ENCODE data around the gene TNS3. TPM values are rescaled to one million over a fixed set of nuclear protein-coding genes. Genes with fewer than 3 reads are reported as not detected.

The TNS3 gene
- total and polyA plus RNA-seq, 5 donors from 2014 or later, result 1.4 TPM; not detected in 4

DNA sequence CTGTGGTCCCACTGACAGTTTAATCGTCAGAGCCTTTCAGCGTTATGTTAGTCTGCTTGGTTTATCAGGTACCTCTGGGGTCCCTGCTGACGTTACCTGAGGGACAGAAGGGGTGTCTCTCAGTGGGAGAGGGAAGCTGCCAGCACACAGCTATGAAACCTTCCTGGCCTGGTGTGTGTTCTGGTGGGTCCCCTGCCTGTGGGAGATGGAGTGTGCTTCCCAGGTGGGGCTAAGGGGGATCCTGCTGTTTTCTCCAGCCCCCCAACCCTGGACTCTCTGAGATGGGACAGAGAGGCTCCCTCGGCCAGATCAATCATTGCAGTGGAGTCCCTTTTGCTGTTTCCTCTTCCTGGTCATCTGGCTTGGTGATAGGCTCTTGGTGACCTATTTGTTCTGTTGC is 308.8 kb downstream of the TNS3 start:
- H3K36me3 ChIP-seq (ENCODE audit: control insufficient read depth, insufficient read depth, low read length), result no peaks in the 10 kb centered on the region
- Mint-ChIP-seq H3K27ac (no peak overlapping the region), H3K4me3 (no peak overlapping the region), H3K27me3 (no peaks in the 10 kb centered on the region), H3K4me1 (no peaks in the 10 kb centered on the region), H3K9me3 (peaks cover 0 to 5% (median 3%) of the 10 kb centered on the region in 7 donors), H3K36me3 (no peaks in the 10 kb centered on the region)
- H3K4me3 ChIP-seq (ENCODE audit: low read depth, low read length), result no peak overlapping the region
- H3K27me3 ChIP-seq (ENCODE audit: control insufficient read depth, insufficient read depth, low read length), result no peaks in the 10 kb centered on the region
- H3K27ac ChIP-seq (ENCODE audit: insufficient read depth, low read length, poor library complexity, severe bottlenecking), result no peak overlapping the region
- H3K4me1 ChIP-seq (ENCODE audit: control insufficient read depth, insufficient read depth, low read length, poor library complexity, severe bottlenecking), result no peaks in the 10 kb centered on the region
- ATAC-seq (ENCODE audit: low read depth in 2 of 2) (no peak), DNase-seq (no peak)
- no peaks in the 10 kb centered on the region for H3K9me3 ChIP-seq (ENCODE audit: control insufficient read depth in 2 of 2, low read length in 2 of 2)

DNA sequence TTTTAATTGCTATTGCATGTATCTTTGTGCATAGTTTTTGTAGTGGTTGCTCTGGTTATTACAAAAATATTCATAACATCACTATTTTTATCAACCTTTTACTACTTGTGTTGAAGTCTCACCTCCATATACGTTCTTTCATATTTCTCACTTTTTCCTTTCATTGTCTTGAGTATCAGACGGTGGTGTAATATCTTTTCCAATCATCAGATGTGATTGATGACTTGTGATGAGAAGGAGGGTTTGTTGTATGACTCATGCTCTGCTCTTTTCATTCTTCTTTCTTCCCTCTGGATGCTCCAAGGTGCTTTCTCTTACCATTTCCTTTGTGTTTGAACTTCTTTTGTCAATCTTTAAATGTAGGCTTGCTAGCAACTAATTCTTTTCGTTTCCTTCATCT is 310.2 kb downstream of the TNS3 start:
- Histone ChIP-seq H3K9me3 (ENCODE audit: control insufficient read depth in 2 of 2, low read length in 2 of 2) (no peaks in the 10 kb centered on the region), H3K4me3 (ENCODE audit: low read depth, low read length) (no peak overlapping the region), H3K27ac (ENCODE audit: insufficient read depth, low read length, poor library complexity, severe bottlenecking) (no peak overlapping the region), H3K27me3 (ENCODE audit: control insufficient read depth, insufficient read depth, low read length) (no peaks in the 10 kb centered on the region), H3K36me3 (ENCODE audit: control insufficient read depth, insufficient read depth, low read length) (no peaks in the 10 kb centered on the region), H3K4me1 (ENCODE audit: control insufficient read depth, insufficient read depth, low read length, poor library complexity, severe bottlenecking) (no peaks in the 10 kb centered on the region)
- H3K4me3 Mint-ChIP-seq, result no peak overlapping the region
- H3K27ac Mint-ChIP-seq, result no peak overlapping the region
- no peaks in the 10 kb centered on the region for H3K27me3 Mint-ChIP-seq
- H3K9me3 Mint-ChIP-seq, result peaks cover 0 to 5% (median 3%) of the 10 kb centered on the region in 7 donors
- DNase-seq (no peak), ATAC-seq (ENCODE audit: low read depth in 2 of 2) (no peak)
- H3K4me1 Mint-ChIP-seq, result no peaks in the 10 kb centered on the region
- H3K36me3 Mint-ChIP-seq, result no peaks in the 10 kb centered on the region

DNA sequence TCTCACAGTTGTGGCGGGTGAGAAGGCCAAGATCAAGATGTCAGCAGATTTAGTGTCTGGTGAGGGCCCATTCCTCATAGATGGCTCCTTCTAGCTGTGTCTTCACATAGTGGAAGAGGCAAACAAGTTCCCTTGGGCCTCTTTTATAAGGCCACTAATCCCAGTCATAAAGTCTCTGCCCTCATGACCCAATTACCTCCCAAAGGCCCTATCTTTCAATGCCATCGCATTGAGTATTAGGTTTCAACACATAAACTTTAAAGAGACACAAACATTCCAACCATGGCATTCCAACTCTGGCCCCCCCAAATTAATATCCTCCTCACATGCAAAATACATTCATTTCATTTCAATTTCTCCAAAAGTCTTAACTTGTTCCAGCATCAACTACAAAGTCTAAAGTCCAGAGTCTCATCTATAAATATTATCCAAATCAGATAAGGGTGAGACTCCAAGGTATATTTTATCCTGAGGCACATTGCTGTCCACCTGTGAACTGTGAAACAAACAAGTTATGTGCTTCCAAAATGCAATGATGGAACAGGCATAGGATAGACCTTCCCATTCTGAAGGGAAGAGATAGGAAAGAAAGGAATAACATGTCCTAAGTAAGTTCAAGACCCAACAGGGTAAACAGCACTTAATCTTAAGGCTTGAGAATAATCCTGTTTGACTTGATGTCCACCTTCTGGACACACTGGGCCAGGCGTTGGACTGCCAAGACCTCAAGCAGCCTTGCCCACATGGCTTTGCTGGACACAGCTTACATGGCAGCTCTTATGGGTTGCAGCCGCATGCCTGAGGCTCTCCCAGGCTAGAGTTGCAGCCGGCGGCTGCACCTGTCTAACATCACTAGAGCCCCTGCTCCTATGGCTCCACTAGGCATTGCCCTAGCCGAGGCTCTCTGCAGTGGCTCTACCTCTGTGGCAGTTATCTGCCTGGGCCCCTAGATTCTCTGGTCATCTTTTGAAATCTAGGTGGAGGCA is 312.8 kb downstream of the TNS3 start:
- H3K27me3 Mint-ChIP-seq, result no peaks in the 10 kb centered on the region
- H3K9me3 Mint-ChIP-seq, result peaks cover 0 to 5% (median 2%) of the 10 kb centered on the region in 7 donors
- no peaks in the 10 kb centered on the region for H3K4me1 Mint-ChIP-seq
- Histone ChIP-seq H3K4me1 (ENCODE audit: control insufficient read depth, insufficient read depth, low read length, poor library complexity, severe bottlenecking) (no peaks in the 10 kb centered on the region), H3K4me3 (ENCODE audit: low read depth, low read length) (no peak overlapping the region), H3K27me3 (ENCODE audit: control insufficient read depth, insufficient read depth, low read length) (no peaks in the 10 kb centered on the region), H3K9me3 (ENCODE audit: control insufficient read depth in 2 of 2, low read length in 2 of 2) (no peaks in the 10 kb centered on the region), H3K36me3 (ENCODE audit: control insufficient read depth, insufficient read depth, low read length) (no peaks in the 10 kb centered on the region), H3K27ac (ENCODE audit: insufficient read depth, low read length, poor library complexity, severe bottlenecking) (no peak overlapping the region)
- H3K27ac Mint-ChIP-seq, result no peak overlapping the region
- no peak overlapping the region for H3K4me3 Mint-ChIP-seq
- no peaks in the 10 kb centered on the region for H3K36me3 Mint-ChIP-seq
- ATAC-seq (ENCODE audit: low read depth in 2 of 2) (no peak), DNase-seq (no peak)

DNA sequence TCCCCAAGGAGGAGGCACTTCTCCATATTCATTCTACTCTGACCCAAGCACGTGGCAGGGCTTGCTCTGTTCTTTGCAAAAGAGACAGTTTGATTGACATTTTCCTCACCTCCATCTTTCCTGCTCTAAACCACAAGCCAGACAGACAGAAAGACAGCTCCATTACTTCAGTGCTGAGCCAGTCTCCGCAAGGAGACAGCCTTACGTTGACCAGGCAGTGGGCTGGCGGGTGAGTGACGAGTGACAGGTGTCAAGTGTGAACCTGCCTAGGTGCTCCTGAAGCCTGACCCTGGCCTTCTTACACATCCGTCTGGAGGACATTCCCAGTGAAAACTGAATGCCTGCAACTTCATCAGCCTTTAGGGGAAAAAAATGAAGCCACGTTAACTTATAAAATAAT is 314.6 kb downstream of the TNS3 start:
- ATAC-seq (ENCODE audit: low read depth in 2 of 2) (no peak), DNase-seq (no peak)
- no peaks in the 10 kb centered on the region for H3K36me3 Mint-ChIP-seq
- H3K9me3 Mint-ChIP-seq, result peaks cover 0 to 5% (median 2%) of the 10 kb centered on the region in 7 donors
- no peaks in the 10 kb centered on the region for H3K36me3 ChIP-seq (ENCODE audit: control insufficient read depth, insufficient read depth, low read length)
- H3K4me1 Mint-ChIP-seq, result no peaks in the 10 kb centered on the region
- no peaks in the 10 kb centered on the region for H3K9me3 ChIP-seq (ENCODE audit: control insufficient read depth in 2 of 2, low read length in 2 of 2)
- H3K4me3 Mint-ChIP-seq, result no peak overlapping the region
- no peak overlapping the region for H3K4me3 ChIP-seq (ENCODE audit: low read depth, low read length)
- H3K27ac Mint-ChIP-seq, result no peak overlapping the region
- no peaks in the 10 kb centered on the region for H3K4me1 ChIP-seq (ENCODE audit: control insufficient read depth, insufficient read depth, low read length, poor library complexity, severe bottlenecking)
- H3K27me3 ChIP-seq (ENCODE audit: control insufficient read depth, insufficient read depth, low read length), result no peaks in the 10 kb centered on the region
- H3K27me3 Mint-ChIP-seq, result no peaks in the 10 kb centered on the region
- no peak overlapping the region for H3K27ac ChIP-seq (ENCODE audit: insufficient read depth, low read length, poor library complexity, severe bottlenecking)

DNA sequence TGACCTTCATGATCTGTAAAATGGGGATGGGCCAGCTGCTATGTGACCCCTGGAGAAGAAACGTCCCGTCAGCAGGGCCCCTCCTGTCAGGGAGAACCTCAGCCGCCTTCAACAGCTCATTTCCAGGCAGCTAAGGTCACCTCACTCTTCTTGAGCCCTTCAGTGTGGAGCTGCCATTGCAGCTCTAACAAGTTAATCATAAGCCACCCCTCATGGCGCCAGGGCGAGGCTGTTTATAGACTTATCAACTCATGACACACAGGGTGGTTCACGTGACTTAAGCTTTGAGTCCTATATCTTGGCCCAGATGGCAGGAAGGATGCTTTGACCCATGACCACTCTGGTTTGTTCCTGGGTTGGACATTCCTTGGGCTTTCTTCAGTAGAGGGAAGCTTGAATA is 315.1 kb downstream of the TNS3 start:
- Histone ChIP-seq H3K4me1 (ENCODE audit: control insufficient read depth, insufficient read depth, low read length, poor library complexity, severe bottlenecking) (no peaks in the 10 kb centered on the region), H3K27ac (ENCODE audit: insufficient read depth, low read length, poor library complexity, severe bottlenecking) (no peak overlapping the region), H3K36me3 (ENCODE audit: control insufficient read depth, insufficient read depth, low read length) (no peaks in the 10 kb centered on the region), H3K9me3 (ENCODE audit: control insufficient read depth in 2 of 2, low read length in 2 of 2) (no peaks in the 10 kb centered on the region), H3K4me3 (ENCODE audit: low read depth, low read length) (no peak overlapping the region), H3K27me3 (ENCODE audit: control insufficient read depth, insufficient read depth, low read length) (no peaks in the 10 kb centered on the region)
- peaks cover 0 to 3% (median 2%) of the 10 kb centered on the region in 7 donors for H3K9me3 Mint-ChIP-seq
- ATAC-seq (ENCODE audit: low read depth in 2 of 2), result no peak
- no peak for DNase-seq
- no peaks in the 10 kb centered on the region for H3K27me3 Mint-ChIP-seq
- no peaks in the 10 kb centered on the region for H3K36me3 Mint-ChIP-seq
- peak overlapping the region in 1 of 3 donors; percentile 72 for H3K27ac Mint-ChIP-seq
- no peak overlapping the region for H3K4me3 Mint-ChIP-seq
- H3K4me1 Mint-ChIP-seq, result no peaks in the 10 kb centered on the region

DNA sequence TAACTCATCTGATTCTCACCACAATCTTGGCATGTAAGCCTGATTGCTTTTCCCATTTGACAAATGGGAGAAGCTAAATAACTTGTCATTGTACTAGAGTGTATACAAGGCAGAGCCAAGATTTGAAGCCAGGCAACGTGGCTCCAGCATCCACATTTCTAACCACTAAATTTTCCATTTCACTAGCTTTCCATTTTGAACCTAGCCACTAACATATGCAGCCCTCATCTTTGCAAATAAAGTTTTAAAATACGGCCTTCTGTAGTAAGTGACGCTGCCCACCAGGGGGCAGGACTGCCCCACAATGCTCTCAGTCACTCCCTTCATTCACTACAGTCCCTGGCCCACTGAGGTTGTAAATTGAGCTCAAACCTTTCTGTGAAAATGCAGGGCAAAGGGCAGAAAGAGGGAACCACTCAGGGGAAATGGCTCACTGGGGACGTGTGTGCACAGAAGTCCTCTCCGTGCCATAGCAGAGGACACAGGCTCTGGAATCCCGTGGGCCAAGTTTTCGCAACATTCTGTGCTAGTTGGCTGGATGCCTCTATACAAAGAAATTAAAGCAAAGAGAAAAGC is 315.7 kb downstream of the TNS3 start:
- Mint-ChIP-seq H3K4me1 (no peaks in the 10 kb centered on the region), H3K36me3 (no peaks in the 10 kb centered on the region), H3K4me3 (no peak overlapping the region), H3K27ac (no peak overlapping the region), H3K9me3 (peaks cover 0 to 3% (median 0%) of the 10 kb centered on the region in 7 donors), H3K27me3 (no peaks in the 10 kb centered on the region)
- H3K27me3 ChIP-seq (ENCODE audit: control insufficient read depth, insufficient read depth, low read length), result no peaks in the 10 kb centered on the region
- H3K4me3 ChIP-seq (ENCODE audit: low read depth, low read length), result no peak overlapping the region
- ATAC-seq (ENCODE audit: low read depth in 2 of 2) (peak in 1 of 2 donors; percentile 44), DNase-seq (peak in 1 of 3 donors; percentile 28)
- no peaks in the 10 kb centered on the region for H3K9me3 ChIP-seq (ENCODE audit: control insufficient read depth in 2 of 2, low read length in 2 of 2)
- no peaks in the 10 kb centered on the region for H3K36me3 ChIP-seq (ENCODE audit: control insufficient read depth, insufficient read depth, low read length)
- H3K4me1 ChIP-seq (ENCODE audit: control insufficient read depth, insufficient read depth, low read length, poor library complexity, severe bottlenecking), result no peaks in the 10 kb centered on the region
- no peak overlapping the region for H3K27ac ChIP-seq (ENCODE audit: insufficient read depth, low read length, poor library complexity, severe bottlenecking)

DNA sequence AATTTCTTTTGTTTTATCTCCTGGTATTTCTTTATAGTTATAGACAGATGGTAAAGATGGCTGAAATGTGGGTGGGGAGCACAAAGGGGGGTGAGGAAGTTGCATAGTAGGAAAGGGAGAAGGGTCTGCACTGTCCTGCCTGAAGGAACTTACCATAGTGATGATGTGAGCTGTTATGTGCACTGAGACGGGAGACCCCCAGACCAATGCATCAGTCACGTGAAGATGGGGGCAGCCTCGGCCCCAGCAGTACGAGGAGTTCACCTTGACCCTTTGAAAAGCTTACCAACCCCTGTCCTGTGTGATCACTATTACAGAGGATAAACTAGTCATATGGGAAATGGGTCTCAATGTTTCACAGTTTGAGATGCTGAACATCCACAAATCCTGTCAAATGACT is 316.3 kb downstream of the TNS3 start:
- DNase-seq, result no peak
- H3K27ac ChIP-seq (ENCODE audit: insufficient read depth, low read length, poor library complexity, severe bottlenecking), result no peak overlapping the region
- no peaks in the 10 kb centered on the region for H3K4me1 ChIP-seq (ENCODE audit: control insufficient read depth, insufficient read depth, low read length, poor library complexity, severe bottlenecking)
- no peaks in the 10 kb centered on the region for H3K9me3 ChIP-seq (ENCODE audit: control insufficient read depth in 2 of 2, low read length in 2 of 2)
- no peaks in the 10 kb centered on the region for H3K27me3 Mint-ChIP-seq
- no peaks in the 10 kb centered on the region for H3K36me3 Mint-ChIP-seq
- H3K9me3 Mint-ChIP-seq, result peaks cover 0 to 3% (median 0%) of the 10 kb centered on the region in 7 donors
- no peak overlapping the region for H3K4me3 ChIP-seq (ENCODE audit: low read depth, low read length)
- H3K27ac Mint-ChIP-seq, result no peak overlapping the region
- no peaks in the 10 kb centered on the region for H3K36me3 ChIP-seq (ENCODE audit: control insufficient read depth, insufficient read depth, low read length)
- ATAC-seq (ENCODE audit: low read depth in 2 of 2), result no peak
- no peaks in the 10 kb centered on the region for H3K27me3 ChIP-seq (ENCODE audit: control insufficient read depth, insufficient read depth, low read length)
- H3K4me1 Mint-ChIP-seq, result no peaks in the 10 kb centered on the region
- no peak overlapping the region for H3K4me3 Mint-ChIP-seq

Measured in CD4-positive, CD25-positive, alpha-beta regulatory T cell (primary cell).